Esophagus squamous epithelium (tissue), 5 donors: Measurements from ENCODE around the gene ARHGEF11. TPM values are rescaled to one million over a fixed set of nuclear protein-coding genes. Genes with fewer than 3 reads are reported as not detected.
"Not testable (repeated sequence)": the region's sequence is repeated elsewhere in the genome, so short reads cannot be mapped to it uniquely, and the experiment has no call there.

ENCODE experiments used
- DNase-seq: peaks from one replicate; lab custom pipeline; 2025; lab: John Stamatoyannopoulos, UW
- H3K27ac ChIP-seq, 4 donors: fragments of 200-600 bp; sonication (generic); one replicate each; pipeline ENCODE4 v1.5.1; 2016 to 2019; ENCODE audit warnings: mild to moderate bottlenecking in 1 of 4
- H3K27me3 ChIP-seq, 4 donors: fragments of 200-600 bp; sonication (generic); 1 replicate in 3 of 4; 2 replicates in 1 of 4; pipeline versions ENCODE4 v1.5.1 to v1.6.0; 2017 to 2021; ENCODE audit warnings: antibody characterized with exemption in 1 of 4
- H3K36me3 ChIP-seq, 3 donors: fragments of 200-600 bp; sonication (generic); one replicate each; pipeline ENCODE4 v1.5.1; 2016 to 2019
- H3K4me1 ChIP-seq, 3 donors: fragments of 200-600 bp; sonication (generic); one replicate each; pipeline ENCODE4 v1.5.1; 2017 to 2019
- H3K4me3 ChIP-seq, 4 donors: fragments of 200-600 bp; sonication (generic); 1 replicate in 3 of 4; 2 replicates in 1 of 4; pipeline ENCODE4 v1.5.1; 2016 to 2019; ENCODE audit warnings: mild to moderate bottlenecking in 2 of 4, moderate library complexity in 1 of 4
- H3K9me3 ChIP-seq, 3 donors: fragments of 200-600 bp; sonication (generic); one replicate each; pipeline ENCODE4 v1.5.1; 2016 to 2019
- CTCF ChIP-seq, 6 experiments: fragments of 450-650 bp in 4 of 6; fragments of 200-600 bp in 2 of 6; sonication (generic) in 2 of 6; IDR thresholded peaks; one replicate each; pipeline ENCODE4 v1.5.1; 2016 to 2019; ENCODE audit warnings: antibody characterized with exemption in 6 of 6, mild to moderate bottlenecking in 4 of 6, moderate library complexity in 4 of 6
- POLR2A ChIP-seq, 4 donors: fragments of 450-650 bp; IDR thresholded peaks; one replicate each; pipeline ENCODE4 v1.6.1; 2017; ENCODE audit warnings: antibody characterized with exemption in 4 of 4, mild to moderate bottlenecking in 4 of 4, moderate library complexity in 3 of 4
- WGBS, 2 donors: methylation state at CpG; one replicate each; pipeline ENCODE4 v1.1.5; 2018; 5-methylcytosine and 5-hydroxymethylcytosine counted together
- intact Hi-C: fragments of 100-400 bp; cut with DNase I; formaldehyde crosslinking; loops from one replicate; pipeline ENCODE4 v1.15.0; 2022
- total RNA-seq, 4 donors: library from RNA; depleted of rRNA; stranded (reverse); fragments of >200 nt; gene quantifications; one replicate each; pipeline ENCODE4 v1.1.0, GENCODE V29; 2016
- donor health status: DM: yes; HTN: yes; CAD: no.

The ARHGEF11 gene
- total RNA-seq, 4 donors from 2014 or later: 15.5 to 24.2 (median 19.4) TPM

GRCh38 chr1:157077394-157077793 lies 31.9 kb upstream of the ARHGEF11 start:
- Histone ChIP-seq H3K27ac (no peak overlapping the region), H3K27me3 (peaks cover 0 to 24% (median 0%) of the 10 kb centered on the region in 4 donors), H3K4me3 (no peak overlapping the region), H3K36me3 (no peaks in the 10 kb centered on the region), H3K4me1 (peaks cover 0 to 8% (median 4%) of the 10 kb centered on the region in 3 donors), H3K9me3 (no peaks in the 10 kb centered on the region)
- intact Hi-C loops: no loop called here
- 88 to 100% methylated on average over 1 of the region's 1 CpG for WGBS, 2 donors
- TF ChIP-seq POLR2A (IDR thresholded peaks at IDR 0.05) (no peak), CTCF (IDR thresholded peaks at IDR 0.05) (no peak)
- DNase-seq: no peak

GRCh38 chr1:157073944-157074685 lies 28.6 kb upstream of the ARHGEF11 start:
- Histone ChIP-seq H3K9me3 (no peaks in the 10 kb centered on the region), H3K4me1 (peaks cover 0 to 8% (median 4%) of the 10 kb centered on the region in 3 donors), H3K27me3 (peaks cover 0 to 26% (median 0%) of the 10 kb centered on the region in 4 donors), H3K36me3 (no peaks in the 10 kb centered on the region), H3K27ac (no peak overlapping the region), H3K4me3 (peak overlapping the region in 3 of 4 donors; percentile 5 to 45 (median 18))
- WGBS, 2 donors: 22 to 23% methylated on average over 13 to 17 of the region's 35 CpGs
- no peak for DNase-seq
- TF ChIP-seq POLR2A (IDR thresholded peaks at IDR 0.05) (no peak), CTCF (IDR thresholded peaks at IDR 0.05) (peak in 5 of 6 experiments; percentile 28 to 65 (median 50))
- intact Hi-C loops: no loop called here

- no peak for TF ChIP-seq CTCF (IDR thresholded peaks at IDR 0.05)
- no peak for TF ChIP-seq POLR2A (IDR thresholded peaks at IDR 0.05)
- DNase-seq: no peak
- H3K9me3 ChIP-seq: no peaks in the 10 kb centered on the region
- WGBS, 2 donors: 66 to 68% methylated on average over 2 of the region's 2 CpGs
- no peak overlapping the region for H3K27ac ChIP-seq
- no peaks in the 10 kb centered on the region for H3K36me3 ChIP-seq
- intact Hi-C loops: no loop called here
- H3K27me3 ChIP-seq: peaks cover 0 to 15% (median 0%) of the 10 kb centered on the region in 4 donors
- peaks cover 0 to 8% (median 4%) of the 10 kb centered on the region in 3 donors for H3K4me1 ChIP-seq
- H3K4me3 ChIP-seq: no peak overlapping the region
Measured at GRCh38 chr1:157069601-157070000, 24.1 kb upstream of the ARHGEF11 start.

- H3K9me3 ChIP-seq, H3K27me3 ChIP-seq, H3K36me3 ChIP-seq, H3K4me3 ChIP-seq, DNase-seq, H3K4me1 ChIP-seq, H3K27ac ChIP-seq, intact Hi-C loops: not testable (repeated sequence)
- 49% methylated on average over 3 of the region's 3 CpGs for WGBS, 2 donors
Measured at GRCh38 chr1:157059241-157059640, 13.7 kb upstream of the ARHGEF11 start.

- H3K27me3 ChIP-seq: no peaks in the 10 kb centered on the region
- H3K4me3 ChIP-seq: no peak overlapping the region
- 67 to 75% methylated on average over 1 of the region's 1 CpG for WGBS, 2 donors
- no peaks in the 10 kb centered on the region for H3K36me3 ChIP-seq
- intact Hi-C loops: no loop called here
- no peak for DNase-seq
- no peak overlapping the region for H3K27ac ChIP-seq
- H3K4me1 ChIP-seq: no peaks in the 10 kb centered on the region
- H3K9me3 ChIP-seq: peaks cover 0 to 5% (median 0%) of the 10 kb centered on the region in 3 donors
- no peak for TF ChIP-seq CTCF (IDR thresholded peaks at IDR 0.05)
- no peak for TF ChIP-seq POLR2A (IDR thresholded peaks at IDR 0.05)
Measured at GRCh38 chr1:157056269-157056668, 10.7 kb upstream of the ARHGEF11 start.

- H3K27me3 ChIP-seq: not testable (repeated sequence)
Measured at GRCh38 chr1:157055729-157056128, 10.2 kb upstream of the ARHGEF11 start.

More at GRCh38 chr1:157055729-157056128, 10.2 kb upstream of the ARHGEF11 start:
- WGBS, 2 donors: 75 to 81% methylated on average over 5 of the region's 5 CpGs
- intact Hi-C loops, H3K36me3 ChIP-seq, H3K4me1 ChIP-seq, H3K27ac ChIP-seq, DNase-seq, H3K9me3 ChIP-seq, H3K4me3 ChIP-seq: not testable (repeated sequence)
